ENCODE measurements around the gene TEAD2.

Gene TEAD2

DNA sequence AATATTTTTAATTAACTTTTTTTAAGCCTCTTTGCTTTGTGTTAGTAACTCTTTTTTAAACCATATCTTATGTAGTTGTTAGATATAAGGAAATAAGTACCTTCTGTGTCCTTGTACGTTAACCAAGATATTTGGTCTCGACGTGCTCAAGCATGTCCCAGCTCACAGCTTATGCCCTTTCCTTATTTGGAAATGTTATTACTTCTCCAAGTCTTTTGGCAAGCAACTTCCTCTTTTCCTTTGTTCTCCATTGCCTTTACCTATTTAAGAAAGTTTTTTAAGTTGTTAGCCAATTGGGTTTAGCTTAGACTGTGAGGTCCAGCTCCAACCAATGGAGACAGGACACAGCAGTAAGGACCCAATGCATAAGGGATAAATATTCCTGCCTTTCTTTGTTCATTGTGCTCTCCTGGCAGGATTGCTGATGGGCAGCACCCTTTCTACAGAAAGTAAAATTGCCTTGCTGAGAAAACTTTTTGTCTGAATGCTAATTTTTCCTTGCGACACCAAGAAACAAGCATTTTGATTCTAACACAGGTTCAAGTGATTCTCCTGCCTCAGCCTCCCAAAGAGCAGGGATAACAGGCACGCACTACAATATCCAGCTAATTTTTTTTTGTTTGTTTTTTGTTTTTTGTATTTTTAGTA is 6.6 kb upstream of the TEAD2 start:
- no peak for TF ChIP-seq CTCF (IDR thresholded peaks at IDR 0.05; ENCODE audit: borderline replicate concordance, insufficient read depth, low read depth, low read length)
- H3K4me3 ChIP-seq (ENCODE audit: low read depth, low read length): no peak overlapping the region

DNA sequence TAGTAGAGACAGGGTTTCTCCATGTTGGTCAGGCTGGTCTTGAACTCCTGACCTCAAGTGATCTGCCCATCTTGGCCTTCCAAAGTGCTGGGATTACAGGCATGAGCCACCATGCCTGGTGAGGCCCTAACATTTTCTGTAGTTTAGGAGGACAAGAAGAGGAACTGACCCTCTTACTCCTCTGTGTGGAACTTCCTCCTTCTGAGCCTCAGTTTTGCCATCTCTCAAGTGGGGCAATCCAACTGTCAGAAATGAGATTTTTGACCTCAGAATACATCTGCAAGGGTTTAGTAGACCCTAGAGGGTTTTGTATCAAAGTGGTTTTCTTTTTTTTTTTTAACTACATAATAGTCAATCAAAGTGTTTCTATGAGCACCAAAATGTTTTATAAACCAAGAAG is 3.9 kb upstream of the TEAD2 start:
- no peak for TF ChIP-seq CTCF (IDR thresholded peaks at IDR 0.05; ENCODE audit: borderline replicate concordance, insufficient read depth, low read depth, low read length)
- H3K4me3 ChIP-seq (ENCODE audit: low read depth, low read length): no peak overlapping the region

DNA sequence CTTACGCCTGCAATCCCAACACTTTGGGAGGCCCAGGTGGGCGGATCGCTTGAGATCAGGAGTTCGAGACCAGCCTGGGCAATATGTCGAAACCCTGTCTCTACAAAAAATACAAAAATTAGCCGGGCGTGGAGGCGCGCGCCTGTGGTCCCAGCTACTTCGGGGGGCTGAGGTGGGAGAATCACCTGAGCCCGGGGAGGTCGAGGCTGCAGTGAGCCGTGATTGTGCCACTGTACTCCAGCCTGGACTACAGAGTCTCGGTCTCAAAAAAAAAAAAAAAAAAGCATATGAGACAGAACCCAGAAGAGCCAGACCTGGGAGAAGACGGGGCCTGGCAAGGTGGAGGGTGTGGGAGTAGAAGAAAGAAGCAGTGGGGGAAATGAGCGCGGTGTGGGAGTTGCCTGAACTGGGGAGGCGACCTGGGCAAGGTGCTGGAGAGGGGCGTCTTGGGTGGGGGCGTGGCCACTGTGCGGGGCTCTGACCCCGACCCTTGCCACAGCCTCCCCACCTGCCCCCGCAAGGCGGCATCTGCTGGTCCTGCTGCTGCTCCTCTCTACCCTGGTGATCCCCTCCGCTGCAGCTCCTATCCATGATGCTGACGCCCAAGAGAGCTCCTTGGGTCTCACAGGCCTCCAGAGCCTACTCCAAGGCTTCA is 2.0 kb upstream of the TEAD2 start:
- H3K4me3 ChIP-seq (ENCODE audit: low read depth, low read length): no peak overlapping the region
- no peak for TF ChIP-seq CTCF (IDR thresholded peaks at IDR 0.05; ENCODE audit: borderline replicate concordance, insufficient read depth, low read depth, low read length)

GRCh38 chr19:49363268-49364082 is 1.3 kb upstream of the TEAD2 start, which contains the start of gene DKKL1:
Gene DKKL1, plus strand, starts transcription at chr19:49363877. Its CDS starts 122 bp downstream, at chr19:49363999.
- TF ChIP-seq CTCF (IDR thresholded peaks at IDR 0.05; ENCODE audit: borderline replicate concordance, insufficient read depth, low read depth, low read length): no peak
- no peak within 1 kb of the TSS for H3K4me3 ChIP-seq (ENCODE audit: low read depth, low read length)

GRCh38 chr19:49362929-49363267 is 682 bp upstream of the TEAD2 start:
- H3K4me3 ChIP-seq (ENCODE audit: low read depth, low read length): no peak overlapping the region
- no peak for TF ChIP-seq CTCF (IDR thresholded peaks at IDR 0.05; ENCODE audit: borderline replicate concordance, insufficient read depth, low read depth, low read length)

DNA sequence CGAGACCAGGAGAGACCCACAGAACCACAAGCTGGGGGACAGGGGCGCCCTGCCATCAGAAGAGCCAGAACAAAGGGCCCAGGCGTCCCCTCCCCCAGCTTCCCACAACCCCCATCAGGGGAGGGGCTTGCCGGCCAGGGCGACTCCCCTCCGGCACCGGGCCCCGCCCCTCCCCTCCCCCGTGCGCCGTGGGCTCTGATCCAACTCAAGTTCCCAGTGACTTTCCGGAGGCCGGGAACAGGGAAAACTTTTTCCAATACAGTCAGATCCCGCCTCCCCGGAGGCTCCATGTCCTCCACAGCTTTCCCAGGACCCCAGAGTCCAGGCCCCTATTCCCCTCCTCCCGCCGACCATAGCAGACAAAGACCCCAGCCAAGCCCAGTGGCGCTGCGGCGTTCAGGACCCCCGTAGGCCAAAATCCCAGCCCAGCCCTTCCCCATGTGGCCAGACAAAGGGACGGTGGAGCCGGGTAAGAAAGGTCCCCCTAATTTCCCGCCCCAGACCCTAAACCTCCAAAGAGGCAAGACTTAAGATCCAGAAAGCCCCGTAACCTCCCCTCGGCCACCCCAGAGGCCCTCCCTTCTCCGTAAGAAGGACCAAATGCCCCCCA is 673 bp downstream of the TEAD2 start:
- no peak for TF ChIP-seq CTCF (IDR thresholded peaks at IDR 0.05; ENCODE audit: borderline replicate concordance, insufficient read depth, low read depth, low read length)
- no peak overlapping the region for H3K4me3 ChIP-seq (ENCODE audit: low read depth, low read length)
